Loucy (cell line): ENCODE results near the gene LIPN.

Experiments used
- H2AFZ ChIP-seq: fragments of 200-600 bp; sonication (generic); 2 replicates; pipeline ENCODE4 v1.6.0; 2016; ENCODE audit warnings: antibody characterized with exemption, mild to moderate bottlenecking, low read length, moderate library complexity
- H3F3A ChIP-seq: fragments of 200-600 bp; 2 replicates; pipeline ENCODE4 v1.6.0; 2016; ENCODE audit warnings: antibody characterized with exemption, low read depth, mild to moderate bottlenecking
- H3K27me3 ChIP-seq: fragments of 200-600 bp; sonication (generic); 2 replicates; pipeline ENCODE4 v1.6.1; 2014; ENCODE audit warnings: low read length, mild to moderate bottlenecking; ENCODE audit not compliant: insufficient read depth, poor library complexity, severe bottlenecking
- H3K36me3 ChIP-seq: fragments of 200-600 bp; sonication (generic); 2 replicates; pipeline ENCODE4 v1.6.1; 2016; ENCODE audit warnings: low read length; ENCODE audit not compliant: insufficient read depth
- H3K4me1 ChIP-seq: fragments of 200-600 bp; sonication (generic); 2 replicates; pipeline ENCODE4 v1.5.1; 2014; ENCODE audit warnings: low read length, mild to moderate bottlenecking; ENCODE audit not compliant: insufficient read depth, poor library complexity, severe bottlenecking
- H3K4me2 ChIP-seq: fragments of 200-600 bp; sonication (generic); 2 replicates; pipeline ENCODE4 v1.6.0; 2014; ENCODE audit warnings: antibody characterized with exemption, low read length, low read depth, mild to moderate bottlenecking; ENCODE audit not compliant: poor library complexity, severe bottlenecking
- H3K4me3 ChIP-seq: fragments of 200-600 bp; sonication (generic); 2 replicates; pipeline ENCODE4 v1.5.1; 2014; ENCODE audit warnings: low read length, mild to moderate bottlenecking, mixed read lengths; ENCODE audit not compliant: poor library complexity, severe bottlenecking
- H3K79me2 ChIP-seq: fragments of 200-600 bp; sonication (generic); 2 replicates; pipeline ENCODE4 v1.6.1; 2014; ENCODE audit warnings: low read length; ENCODE audit not compliant: insufficient read depth
- H3K9ac ChIP-seq: fragments of 200-600 bp; sonication (generic); 2 replicates; pipeline ENCODE4 v1.6.0; 2014; ENCODE audit warnings: mild to moderate bottlenecking, low read depth, low read length, moderate library complexity; ENCODE audit not compliant: poor library complexity, severe bottlenecking
- H3K9me2 ChIP-seq: fragments of 200-600 bp; sonication (generic); replicated peaks from 2 replicates; pipeline ENCODE4 v1.6.1; 2016; ENCODE audit warnings: low read depth, low read length, mixed read lengths
- H3K9me3 ChIP-seq: fragments of 200-600 bp; sonication (generic); 2 replicates; pipeline ENCODE4 v1.6.1; 2014; ENCODE audit warnings: mild to moderate bottlenecking, antibody characterized with exemption, low read length, low read depth; ENCODE audit not compliant: insufficient read depth
- H4K20me1 ChIP-seq: fragments of 200-600 bp; sonication (generic); 2 replicates; pipeline ENCODE4 v1.6.0; 2014; ENCODE audit warnings: antibody characterized with exemption, low read length, mild to moderate bottlenecking; ENCODE audit not compliant: insufficient read depth, poor library complexity, severe bottlenecking
- CTCF ChIP-seq: fragments of 200-600 bp; sonication (generic); conservative IDR thresholded peaks from 2 replicates; pipeline ENCODE4 v1.5.1; 2014; ENCODE audit warnings: mild to moderate bottlenecking, antibody characterized with exemption, low read length
- EZH2phosphoT487 ChIP-seq: fragments of 200-600 bp; IDR thresholded peaks from 2 replicates; pipeline ENCODE4 v1.6.1; 2018; ENCODE audit warnings: antibody characterized with exemption, mild to moderate bottlenecking, moderate library complexity, borderline replicate concordance

The LIPN gene, protein sequence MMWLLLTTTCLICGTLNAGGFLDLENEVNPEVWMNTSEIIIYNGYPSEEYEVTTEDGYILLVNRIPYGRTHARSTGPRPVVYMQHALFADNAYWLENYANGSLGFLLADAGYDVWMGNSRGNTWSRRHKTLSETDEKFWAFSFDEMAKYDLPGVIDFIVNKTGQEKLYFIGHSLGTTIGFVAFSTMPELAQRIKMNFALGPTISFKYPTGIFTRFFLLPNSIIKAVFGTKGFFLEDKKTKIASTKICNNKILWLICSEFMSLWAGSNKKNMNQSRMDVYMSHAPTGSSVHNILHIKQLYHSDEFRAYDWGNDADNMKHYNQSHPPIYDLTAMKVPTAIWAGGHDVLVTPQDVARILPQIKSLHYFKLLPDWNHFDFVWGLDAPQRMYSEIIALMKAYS

DNA sequence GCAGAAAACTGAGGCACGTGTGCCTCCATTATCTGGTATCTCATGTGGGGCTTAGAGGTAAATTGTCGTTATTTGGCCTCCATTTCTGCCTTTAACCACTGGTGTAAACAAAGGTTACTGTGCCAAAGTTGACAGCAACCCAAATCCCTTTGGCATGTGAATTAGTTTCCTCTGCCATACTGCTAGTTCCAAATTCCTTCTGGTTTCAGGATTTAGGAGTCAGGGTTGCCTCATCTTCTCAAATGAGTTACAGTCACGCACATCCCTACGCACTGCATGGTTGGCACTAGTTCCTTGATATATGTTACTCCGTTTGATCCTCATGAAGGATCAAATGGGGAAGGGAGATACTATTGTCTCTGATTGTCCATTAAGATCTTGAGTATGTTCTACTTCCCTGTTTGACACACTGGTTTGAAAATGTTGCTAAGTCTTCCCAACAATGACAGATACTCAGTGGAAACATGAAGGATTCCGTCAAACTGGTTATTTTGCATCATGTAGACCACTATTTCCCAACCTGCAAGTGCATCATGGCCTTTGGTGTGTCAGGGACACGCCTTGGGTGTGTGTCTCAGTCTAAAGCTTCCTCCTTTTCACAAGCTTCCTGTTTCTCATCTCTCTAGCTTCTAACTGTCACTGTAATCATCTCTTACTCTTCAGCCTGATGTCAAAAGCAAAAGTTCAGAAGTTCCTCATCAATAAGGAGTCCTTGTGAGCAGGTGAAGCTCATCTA lies at the start of gene LIPN:
TSS of gene LIPN (plus strand) at position 655 of the 736 bp plus-strand sequence. CDS start 1,386 bp downstream, outside the sequence.
- H3K79me2 ChIP-seq: no peaks in the 10 kb centered on the region
- no peaks in the 10 kb centered on the region for H3K9me2 ChIP-seq
- TF ChIP-seq CTCF (no peak), EZH2phosphoT487 (no peak)
- peaks cover 8% of the 10 kb centered on the region for H3K4me1 ChIP-seq
- H3K4me3 ChIP-seq: no peak within 1 kb of the TSS
- peak within 1 kb of the TSS; percentile 82 for H2AFZ ChIP-seq
- H3K27me3 ChIP-seq: no peaks in the 10 kb centered on the region
- H3K4me2 ChIP-seq: no peak within 1 kb of the TSS
- no peak within 1 kb of the TSS for H3K9ac ChIP-seq
- no peaks in the 10 kb centered on the region for H3K9me3 ChIP-seq
- H3K36me3 ChIP-seq: no peaks in the 10 kb centered on the region
- 0 out of 2 replicates have a peak, but pooled peaks cover 4% of the 10 kb centered on the region for H3F3A ChIP-seq
- H4K20me1 ChIP-seq: no peaks in the 10 kb centered on the region

- H3K4me2 ChIP-seq: no peak overlapping the region
- no peaks in the 10 kb centered on the region for H3K9me2 ChIP-seq
- H2AFZ ChIP-seq: no peak overlapping the region
- H3K4me3 ChIP-seq: no peak overlapping the region
- no peaks in the 10 kb centered on the region for H3K36me3 ChIP-seq
- no peaks in the 10 kb centered on the region for H4K20me1 ChIP-seq
- H3K4me1 ChIP-seq: no peaks in the 10 kb centered on the region
- H3K27me3 ChIP-seq: no peaks in the 10 kb centered on the region
- H3F3A ChIP-seq: no peaks in the 10 kb centered on the region
- no peak overlapping the region for H3K9ac ChIP-seq
- no peaks in the 10 kb centered on the region for H3K79me2 ChIP-seq
- TF ChIP-seq EZH2phosphoT487 (no peak), CTCF (no peak)
- no peaks in the 10 kb centered on the region for H3K9me3 ChIP-seq
Observed at GRCh38 chr10:88715517-88715916, 44.3 kb upstream of the LIPN start.

DNA sequence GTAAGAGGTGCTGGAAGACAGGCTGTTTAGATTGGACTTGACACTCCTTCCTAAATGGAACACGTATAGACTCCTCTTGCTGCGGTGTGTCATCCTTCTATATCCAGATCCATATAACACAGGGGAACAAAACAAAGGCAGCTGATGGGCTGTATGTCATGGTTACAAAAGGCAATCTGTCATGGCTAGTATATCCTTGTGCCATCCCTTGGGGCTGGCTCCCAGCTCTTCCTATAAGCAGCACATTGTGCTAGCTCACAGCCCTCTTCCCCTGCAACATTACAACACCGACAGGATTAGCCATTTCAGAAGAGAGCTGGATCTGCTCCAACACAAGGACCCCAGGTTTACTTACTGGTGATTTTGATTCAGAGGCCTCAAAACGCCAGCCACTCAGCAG lies 38.4 kb upstream of the LIPN start:
- H4K20me1 ChIP-seq: no peaks in the 10 kb centered on the region
- H2AFZ ChIP-seq: 0 out of 2 replicates have a peak overlapping the region, but pooled peaks have one; percentile 23
- H3K9me3 ChIP-seq: no peaks in the 10 kb centered on the region
- H3K4me2 ChIP-seq: no peak overlapping the region
- no peaks in the 10 kb centered on the region for H3K9me2 ChIP-seq
- no peak overlapping the region for H3K4me3 ChIP-seq
- TF ChIP-seq EZH2phosphoT487: no peak
- no peak for TF ChIP-seq CTCF
- no peaks in the 10 kb centered on the region for H3F3A ChIP-seq
- H3K79me2 ChIP-seq: no peaks in the 10 kb centered on the region
- H3K9ac ChIP-seq: no peak overlapping the region
- no peaks in the 10 kb centered on the region for H3K36me3 ChIP-seq
- peaks cover 14% of the 10 kb centered on the region for H3K4me1 ChIP-seq
- H3K27me3 ChIP-seq: no peaks in the 10 kb centered on the region
